HG03520 (cell line): ENCODE measurements around the gene OR7A5.
"Not testable (repeated sequence)": the region's sequence is repeated elsewhere in the genome, so short reads cannot be mapped to it uniquely, and the experiment has no call there.

Experiments
- ATAC-seq: cut with Tn5 transposase; IDR thresholded peaks from one replicate; pipeline ENCODE4 v1.9.1; 2021; ENCODE audit warnings: mild to moderate bottlenecking, moderate library complexity; ENCODE audit not compliant: unreplicated experiment

OR7A5 gene

DNA sequence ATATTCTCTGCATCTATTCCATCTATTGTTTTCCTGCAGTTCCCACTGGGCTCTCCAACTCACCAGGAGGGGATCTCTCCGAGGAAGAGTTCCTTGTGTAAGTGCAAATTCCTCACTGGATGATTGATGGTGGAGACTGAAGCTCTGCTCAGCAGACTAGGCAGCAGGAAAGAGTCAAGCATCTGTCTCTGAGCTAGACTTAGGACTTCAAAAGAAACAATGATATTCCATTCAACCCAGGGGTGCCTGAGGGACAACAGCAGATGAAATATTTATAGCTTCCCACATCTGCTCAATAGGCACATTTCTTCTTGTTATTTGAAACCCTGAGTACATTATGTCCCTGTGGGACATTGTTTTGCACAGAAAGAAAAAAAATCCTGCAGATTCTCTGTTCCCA lies at the start of gene OR7A5, which contains the start of gene OR7C1:
Gene OR7A5, minus strand, starts transcription at position 175 of the 400 bp plus-strand sequence. CDS start 6,944 bp downstream, outside the sequence.
Gene OR7C1, minus strand, starts transcription at position 175 of the 400 bp plus-strand sequence. CDS start 35,049 bp downstream, outside the sequence.
- ATAC-seq, result no peak

DNA sequence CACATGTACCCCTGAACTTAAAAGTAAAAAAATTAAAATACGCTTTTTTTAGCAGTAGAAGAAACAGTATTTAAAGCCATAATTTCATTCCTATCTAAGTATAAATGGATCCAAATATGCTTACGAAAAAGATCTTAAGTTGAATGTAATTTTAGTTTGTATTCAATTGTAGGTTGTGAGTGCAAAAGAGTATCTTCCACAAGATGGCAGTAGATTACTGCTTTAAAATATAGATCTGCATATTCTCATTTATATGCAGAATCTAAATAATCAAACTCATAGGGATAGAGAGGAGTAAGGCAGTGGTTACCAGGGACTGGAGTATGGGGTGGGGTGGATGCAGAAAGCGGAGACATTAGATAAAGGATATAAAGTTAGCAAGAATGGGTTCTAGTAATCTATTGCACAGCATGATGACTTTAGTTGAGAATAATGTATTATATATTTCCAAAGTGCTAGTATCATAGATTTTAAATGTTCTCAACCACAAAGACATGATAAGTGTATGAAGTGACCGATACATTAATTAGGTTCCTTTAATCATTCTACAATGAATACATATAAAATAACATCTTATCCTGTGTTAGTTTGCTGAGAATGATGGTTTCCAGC lies 36.7 kb upstream of the OR7A5 start:
- ATAC-seq, result no peak

DNA sequence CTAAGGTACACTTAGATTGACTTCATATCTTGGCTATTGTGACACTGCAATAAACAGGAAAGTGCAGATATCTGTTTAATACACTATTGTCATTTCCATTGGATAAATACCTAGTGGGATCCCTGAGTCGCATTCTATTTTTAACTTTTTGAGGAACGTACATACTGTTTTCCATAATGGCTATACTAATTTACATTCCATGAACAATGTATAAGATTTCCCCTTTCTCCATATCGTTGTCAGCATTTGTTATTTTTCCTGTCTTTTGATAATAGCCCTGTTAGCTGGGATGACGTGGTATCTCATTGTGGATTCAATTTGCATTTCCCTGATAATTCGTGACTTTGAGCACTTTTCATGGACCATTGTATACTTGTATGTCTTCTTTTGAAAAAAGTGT lies 33.5 kb upstream of the OR7A5 start:
- no peak for ATAC-seq

DNA sequence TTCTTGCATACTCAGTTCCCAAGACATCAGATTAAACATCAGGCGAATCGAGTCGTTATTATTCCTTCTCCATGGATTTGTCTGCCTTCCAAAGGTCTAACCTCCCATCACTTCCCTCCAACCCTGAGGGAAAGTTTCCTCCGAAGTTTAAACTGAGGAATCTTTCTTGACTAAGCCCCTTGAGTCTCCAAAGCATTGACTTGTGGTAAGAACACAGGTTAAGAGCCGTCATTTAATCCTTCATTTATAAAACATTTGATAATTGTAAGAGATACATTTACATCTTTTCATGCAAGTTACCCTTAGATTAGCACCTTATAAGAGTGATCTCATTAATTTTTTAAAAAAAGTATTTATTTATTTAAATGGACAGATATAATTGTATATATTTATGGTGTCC lies 13.8 kb upstream of the OR7A5 start, which contains the start of gene OR7A10:
Gene OR7A10, minus strand, starts transcription at position 101 of the 400 bp plus-strand sequence. CDS start 7,045 bp downstream, outside the sequence.
- ATAC-seq, result no peak

DNA sequence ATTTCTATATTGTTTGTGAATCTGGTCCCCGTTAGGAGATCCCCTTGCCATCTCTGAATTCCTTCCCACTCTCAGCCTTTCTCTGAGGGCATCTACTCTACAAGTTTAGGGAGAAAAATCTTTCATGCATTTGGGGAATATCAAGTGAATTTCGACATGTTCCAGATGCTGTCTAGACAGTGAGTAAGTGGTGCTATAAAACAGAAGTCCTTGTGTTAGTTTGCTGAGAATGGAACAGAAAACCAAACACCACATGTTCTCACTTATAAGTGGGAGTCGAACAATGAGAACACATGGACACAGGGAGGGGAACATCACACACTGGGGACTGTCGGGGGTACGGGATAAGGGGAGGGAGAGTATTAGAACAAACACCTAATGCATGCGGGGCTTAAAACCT lies 8.6 kb upstream of the OR7A5 start:
- no peak for ATAC-seq

DNA sequence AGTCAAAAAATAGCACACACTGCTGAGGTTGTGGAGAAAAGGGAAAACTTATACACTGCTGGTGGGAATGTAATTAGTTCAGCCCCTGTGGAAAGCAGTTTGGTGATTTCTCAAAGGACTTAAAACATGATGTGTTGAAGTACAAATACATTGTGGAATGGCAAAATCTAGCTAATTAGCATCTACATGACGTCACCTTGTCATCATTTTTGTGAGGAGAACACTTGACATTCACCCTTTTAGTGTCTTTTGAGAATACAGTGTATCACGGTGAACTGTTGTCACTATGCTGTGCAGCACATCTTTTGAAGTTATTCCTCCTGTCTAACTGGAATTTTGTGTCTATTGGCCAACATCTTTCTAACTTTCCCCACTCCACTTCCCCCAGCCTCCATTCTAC lies 8.2 kb upstream of the OR7A5 start:
- no peak for ATAC-seq

DNA sequence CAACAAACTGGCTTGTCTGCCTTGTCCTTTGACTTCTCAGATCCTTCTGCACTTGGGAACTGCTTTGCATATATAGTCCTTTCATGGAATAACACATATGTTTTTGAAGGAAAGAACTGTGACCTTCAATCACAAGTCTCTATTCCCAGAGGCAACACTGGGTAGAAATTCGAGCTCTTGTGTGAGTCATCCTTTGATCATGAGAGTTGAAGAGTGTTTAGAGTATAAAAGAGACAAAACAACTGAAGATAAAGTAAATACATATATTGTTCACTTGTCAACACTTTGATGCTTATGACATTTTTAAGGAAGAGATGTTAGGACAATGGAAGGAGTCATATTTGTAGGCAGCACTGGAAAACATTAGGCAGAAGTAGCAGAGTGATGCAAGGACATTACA lies 5.2 kb upstream of the OR7A5 start:
- ATAC-seq, result no peak

DNA sequence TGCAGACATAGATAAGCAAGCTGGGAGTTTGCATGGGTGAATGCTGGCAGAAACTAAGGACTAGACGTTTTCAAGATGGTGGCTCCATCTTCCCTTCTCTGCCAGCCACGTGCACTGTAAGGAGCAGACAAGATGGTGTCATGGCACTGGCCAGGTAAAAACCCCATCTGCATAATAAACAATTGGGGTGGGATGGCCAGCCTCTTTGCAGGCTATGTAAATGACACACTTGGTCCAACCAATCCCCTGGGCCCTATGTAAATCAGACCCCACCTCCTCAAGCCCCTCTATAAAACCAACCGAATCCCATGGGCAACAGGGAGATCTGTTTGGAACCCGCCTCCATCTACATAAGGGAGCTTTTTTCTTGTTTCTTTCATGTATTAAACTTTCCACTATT lies 2.4 kb upstream of the OR7A5 start:
- no peak for ATAC-seq

DNA sequence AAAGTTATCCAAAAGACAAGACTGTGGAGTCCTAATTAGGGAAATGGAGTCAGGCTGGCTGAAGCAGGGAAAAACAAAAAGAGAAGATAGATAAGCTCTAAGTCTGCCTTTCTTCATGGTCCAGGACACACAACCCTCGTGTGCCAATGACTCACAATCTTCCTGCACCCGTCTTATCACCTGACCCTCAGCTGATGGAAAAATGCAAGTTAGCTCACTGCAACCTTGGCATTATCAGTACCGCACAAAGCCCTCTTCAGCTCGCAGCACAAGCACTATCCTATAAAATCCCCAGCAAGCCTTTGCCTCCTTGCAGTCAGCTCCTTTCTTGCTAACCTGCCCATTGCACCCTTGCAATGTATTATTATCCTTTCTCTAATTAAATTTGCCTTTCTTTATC lies 4.3 kb downstream of the OR7A5 start:
- no peak for ATAC-seq

DNA sequence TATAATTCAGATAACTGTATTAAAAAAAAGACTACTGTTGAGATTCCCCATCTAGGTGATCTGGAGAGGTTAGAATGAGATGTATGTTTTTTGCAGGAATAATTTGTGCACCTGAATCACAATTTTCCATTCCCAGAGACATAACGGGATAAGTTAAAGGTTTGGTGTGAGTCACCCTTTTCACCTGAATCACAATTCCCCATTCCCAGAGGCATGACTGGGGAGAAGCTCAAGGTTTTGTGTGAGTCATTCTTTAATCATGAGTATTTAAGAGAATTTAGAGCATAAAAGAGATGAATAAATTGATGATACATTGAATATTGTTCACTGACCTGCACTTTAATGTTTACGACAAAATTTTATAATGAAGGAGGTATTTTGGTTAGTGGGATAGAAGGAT lies 9.0 kb downstream of the OR7A5 start:
- ATAC-seq, result no peak

DNA sequence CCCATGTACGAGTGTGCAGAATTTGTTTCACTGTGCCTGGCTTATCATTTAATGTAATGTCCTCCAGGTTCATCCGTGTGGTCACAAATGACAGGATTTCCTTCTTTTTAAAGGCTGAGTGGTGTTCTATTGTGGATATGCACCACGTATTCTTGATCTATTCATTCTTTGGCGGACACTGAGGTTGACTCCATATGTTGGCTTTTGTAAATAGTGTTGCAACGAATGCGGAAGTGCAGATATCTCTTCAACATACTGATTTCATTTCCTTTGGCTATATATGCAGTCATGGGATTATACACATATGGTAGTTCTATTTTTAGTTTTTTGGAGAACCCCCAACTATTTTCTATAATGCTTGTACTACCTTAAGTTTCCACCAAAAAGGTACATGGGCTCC lies 13.0 kb downstream of the OR7A5 start:
- no peak for ATAC-seq

DNA sequence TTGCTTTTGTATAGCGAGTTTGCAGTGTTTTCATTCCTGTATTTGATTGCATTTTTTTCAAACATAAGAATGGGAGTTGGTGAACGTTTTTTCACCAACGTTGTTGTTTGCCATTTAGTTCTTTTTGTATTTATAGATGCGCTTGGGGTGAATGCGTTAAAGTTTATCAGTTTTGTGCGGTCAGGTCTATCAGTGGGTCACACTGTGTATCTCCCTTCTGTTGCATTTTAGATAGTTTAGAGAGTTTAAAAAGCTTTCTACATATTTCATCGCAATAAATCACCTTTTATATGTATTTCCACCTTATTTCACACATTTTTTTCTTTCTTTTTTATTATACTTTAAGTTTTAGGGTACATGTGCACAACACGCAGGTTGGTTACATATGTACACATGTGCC lies 16.4 kb downstream of the OR7A5 start:
- no peak for ATAC-seq

DNA sequence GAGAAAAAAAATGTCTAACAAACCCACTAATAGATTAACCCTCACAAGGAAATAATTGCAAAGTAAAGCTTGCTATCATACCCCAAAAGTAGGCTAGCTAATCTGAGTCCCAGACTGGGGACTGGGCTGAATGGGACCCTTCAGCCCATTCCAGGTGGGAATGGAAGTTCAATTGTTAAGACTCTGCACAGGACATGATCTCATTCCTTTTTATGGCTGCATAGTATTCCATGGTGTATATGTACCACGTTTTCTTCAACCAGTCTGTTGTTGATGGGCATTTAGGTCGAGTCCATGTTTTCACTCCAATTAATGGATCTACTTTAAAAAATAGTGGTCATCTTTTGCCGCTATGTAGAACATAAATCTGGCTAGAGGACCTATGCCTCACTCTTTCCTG lies 17.9 kb downstream of the OR7A5 start:
- no peak for ATAC-seq

DNA sequence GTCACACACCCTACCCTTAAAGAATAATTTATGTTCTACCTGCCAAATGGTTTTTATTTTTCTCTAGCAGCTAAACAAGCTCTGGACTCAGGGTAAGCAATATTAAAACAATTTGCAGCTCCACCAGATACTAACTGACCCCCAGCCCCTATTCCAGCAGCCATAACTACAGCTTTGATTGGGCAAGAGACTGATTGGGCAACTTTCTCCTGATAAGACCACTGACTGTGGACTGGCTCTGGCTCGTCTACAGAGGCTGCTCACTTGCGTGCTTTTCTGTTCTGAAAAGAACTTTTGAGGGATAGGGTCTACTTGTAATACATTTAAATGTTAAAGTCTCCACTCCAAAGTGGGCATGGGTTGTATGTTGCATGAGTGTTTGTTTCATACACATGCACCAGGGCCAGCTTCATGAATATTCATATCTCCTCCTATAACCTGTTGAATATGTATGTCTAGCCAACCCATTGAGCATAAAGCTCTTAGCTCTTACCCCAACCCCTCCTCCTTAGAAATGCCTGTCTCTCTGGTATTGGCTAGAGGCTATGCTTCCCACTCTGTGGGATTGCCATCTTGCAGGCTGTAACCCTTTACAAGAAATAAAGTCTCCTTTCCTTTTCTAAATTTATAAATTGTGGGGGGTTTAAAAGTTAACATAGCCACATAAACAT lies 19.9 kb downstream of the OR7A5 start:
- no peak for ATAC-seq

DNA sequence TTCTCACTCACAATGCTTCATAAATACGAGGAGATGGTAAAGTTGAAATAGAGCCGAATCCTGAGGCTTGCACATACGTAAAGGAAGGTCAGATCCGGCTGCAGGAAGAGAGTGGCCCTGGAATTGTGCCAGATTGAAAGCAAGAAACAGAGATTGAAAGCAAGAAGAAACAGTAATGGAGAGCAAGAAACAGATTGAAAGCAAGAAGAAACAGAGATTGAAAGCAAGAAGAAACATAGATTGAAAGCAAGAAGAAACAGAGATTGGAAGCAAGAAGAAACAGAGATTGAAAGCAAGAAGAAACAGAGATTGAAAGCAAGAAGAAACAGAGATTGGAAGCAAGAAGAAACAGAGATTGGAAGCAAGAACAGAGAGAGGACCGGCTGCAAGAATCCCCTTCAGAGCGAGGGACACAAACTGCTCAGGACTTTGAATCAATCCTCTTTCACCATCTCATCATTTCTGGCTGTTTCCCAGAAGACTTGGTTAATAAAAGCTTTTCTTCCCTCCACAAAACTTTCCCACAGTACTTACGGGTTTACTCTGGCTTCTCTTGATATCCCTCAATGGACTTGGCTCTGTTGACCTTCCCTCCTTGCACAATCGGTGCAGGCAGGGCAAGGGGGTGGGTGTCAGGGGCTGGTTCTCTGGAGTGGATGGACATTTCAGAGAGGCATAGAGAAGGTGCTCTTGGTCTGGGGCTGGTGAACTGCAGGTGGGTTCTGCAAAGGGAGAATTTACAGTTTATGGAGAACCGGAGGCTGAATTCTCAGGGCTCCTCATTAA lies 25.5 kb downstream of the OR7A5 start:
- no peak for ATAC-seq

DNA sequence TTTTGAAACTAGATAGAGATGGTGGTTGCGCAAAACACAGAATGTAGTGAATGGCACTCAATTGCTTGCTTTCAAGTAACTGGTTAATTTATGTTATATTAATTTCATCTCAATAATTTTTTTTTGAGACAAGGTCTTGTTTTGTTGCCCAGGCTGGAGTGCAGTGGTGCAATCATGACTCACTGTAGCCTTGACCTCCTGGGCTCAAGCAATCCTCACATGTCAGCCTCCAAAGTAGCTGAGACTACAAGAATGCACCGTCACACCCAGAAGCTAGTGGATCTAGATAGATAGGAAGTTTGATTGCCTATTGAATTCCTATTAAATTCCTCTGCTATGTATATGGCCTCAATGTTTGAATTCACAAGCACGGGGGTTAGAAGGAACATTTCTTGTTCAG lies 30.2 kb downstream of the OR7A5 start:
- no peak for ATAC-seq

DNA sequence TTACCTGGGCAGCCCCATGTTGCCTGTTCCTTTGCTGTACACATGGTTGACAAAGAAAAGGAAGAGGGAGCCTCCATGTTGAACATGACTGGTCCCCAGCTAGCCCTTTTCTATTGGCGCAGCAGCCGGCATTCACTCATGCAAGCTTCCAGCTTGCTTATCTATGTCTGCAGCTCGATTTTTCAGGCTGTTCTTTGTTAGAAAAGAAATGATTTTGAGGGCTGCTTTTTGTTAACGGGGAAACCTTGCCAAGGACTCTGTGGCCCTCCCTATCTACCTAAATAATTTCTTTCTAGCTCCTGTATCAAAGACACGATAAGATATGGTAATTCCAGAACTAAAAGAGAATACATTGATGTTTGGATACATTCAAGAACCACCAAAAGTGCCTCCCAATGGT lies 36.2 kb downstream of the OR7A5 start:
- no peak for ATAC-seq

DNA sequence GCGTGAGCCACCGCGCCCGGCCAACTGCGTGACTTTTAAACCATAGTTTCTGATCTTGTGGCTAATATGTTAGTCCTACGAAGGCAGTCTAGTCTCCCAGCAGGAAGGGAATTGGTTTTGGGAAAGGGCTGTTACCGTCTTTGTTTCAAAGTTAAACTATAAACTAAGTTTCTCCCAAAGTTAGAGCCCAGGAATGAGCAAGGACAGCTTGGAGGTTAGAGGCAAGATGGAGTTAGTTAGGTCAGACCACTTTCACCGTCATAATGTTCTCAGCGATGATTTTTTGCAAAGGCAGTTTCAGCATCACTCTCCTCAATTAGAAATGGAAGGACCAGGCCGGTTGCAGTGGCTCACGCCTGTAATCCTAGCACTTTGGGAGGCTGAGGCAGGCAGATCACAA lies 39.0 kb downstream of the OR7A5 start:
- ATAC-seq, result no peak

DNA sequence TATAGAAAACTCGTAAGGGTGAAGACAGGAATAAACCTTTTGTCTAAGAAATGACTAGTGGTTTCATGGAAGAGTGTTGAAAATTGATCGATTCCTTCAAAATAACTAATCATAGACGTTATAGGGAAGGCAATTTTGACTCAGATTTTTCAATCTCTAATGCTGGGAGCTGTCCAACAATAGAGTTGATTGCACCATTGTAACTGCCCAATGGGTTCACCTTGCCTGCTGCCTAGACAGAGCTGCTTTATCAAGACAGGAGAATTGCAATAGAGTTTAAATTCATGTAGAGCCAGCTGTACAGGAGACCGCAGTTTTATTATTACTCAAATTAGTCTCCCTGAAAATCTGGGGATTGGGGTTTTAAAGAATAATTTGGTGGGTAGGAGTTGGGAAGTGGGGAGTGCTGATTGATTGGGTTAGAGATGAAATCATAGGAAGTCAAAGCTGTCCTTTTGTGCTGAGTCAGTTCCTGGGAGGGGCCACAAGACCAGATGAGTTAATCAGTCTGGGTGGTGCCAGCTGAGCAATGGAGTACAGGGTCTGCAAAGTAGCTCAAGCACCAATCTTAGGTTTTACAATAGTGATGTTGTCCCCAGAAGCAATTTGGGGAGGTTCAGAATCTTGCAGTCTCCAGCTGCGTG lies 39.8 kb downstream of the OR7A5 start:
- no peak for ATAC-seq

DNA sequence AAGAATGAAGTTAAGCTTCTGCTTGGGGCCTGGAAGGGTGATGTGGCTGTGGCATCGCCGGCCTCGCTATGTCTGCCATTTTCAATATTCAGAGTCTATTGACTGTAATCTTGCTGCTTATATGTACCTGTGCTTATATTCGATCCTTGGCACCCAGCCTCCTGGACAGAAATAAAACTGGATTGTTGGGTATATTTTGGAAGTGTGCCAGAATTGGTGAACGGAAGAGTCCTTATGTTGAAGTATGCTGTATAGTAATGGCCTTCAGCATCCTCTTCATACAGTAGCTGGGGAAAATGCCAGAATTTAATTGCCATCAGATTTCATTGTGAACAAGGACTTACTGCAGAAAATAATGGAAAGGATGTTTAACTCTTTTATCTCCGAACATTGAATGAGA lies 42.7 kb downstream of the OR7A5 start:
- not testable (repeated sequence) for ATAC-seq

DNA sequence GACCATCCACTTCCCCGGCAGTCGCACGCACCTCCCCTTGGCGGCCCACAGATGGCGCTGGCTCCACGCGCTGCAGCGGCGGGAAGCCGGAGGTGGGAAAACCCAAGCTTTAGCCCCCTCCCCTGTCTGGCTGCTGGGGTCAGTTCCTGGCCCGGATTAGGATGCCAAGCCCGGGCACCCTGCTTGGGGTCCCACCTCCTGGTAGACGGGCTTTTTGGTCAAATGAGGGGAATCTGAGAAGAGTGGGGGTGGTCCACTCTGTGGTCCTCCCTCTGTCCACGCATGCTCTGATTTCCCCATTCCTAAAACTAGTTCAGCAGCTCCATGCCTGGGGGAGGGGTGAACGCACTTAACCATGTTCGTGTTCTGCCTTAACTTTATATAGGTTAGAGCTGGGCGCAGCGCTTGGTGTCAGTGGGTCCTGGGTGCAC lies 48.5 kb downstream of the OR7A5 start:
- no peak for ATAC-seq
